ENCODE measurements around the gene POMP. TPM values are rescaled to one million over a fixed set of nuclear protein-coding genes. Genes with fewer than 3 reads are reported as not detected.
A peak's percentile ranks its signal among the peaks of the same experiment; 100 is the strongest.

Gene POMP
- polyA plus RNA-seq, 2 of the 4 experiments (the other 2 are of a cell fraction), result 105 to 111 TPM

- POLR2A ChIA-PET, result no interaction called here
These were observed 57.6 kb downstream of the POMP start for GRCh38 chr13:28716511-28716910.

GRCh38 chr13:28717170-28717569, 58.2 kb downstream of the POMP start:
- H3K4me2 ChIP-seq, result peak overlapping the region; percentile 58
- POLR2A ChIA-PET, result no interaction called here
- DNase-seq (ENCODE audit: low read depth in 1 of 2, low spot score in 1 of 2), result no peak
- TF ChIP-seq HOXB13 (CRISPR knock-in tag; IDR thresholded peaks at IDR 0.05; ENCODE audit: low read depth) (no peak), JUNB (IDR thresholded peaks at IDR 0.05) (no peak), BHLHE40 (IDR thresholded peaks at IDR 0.05; ENCODE audit: low read depth, low read length) (no peak), HMGXB4 (CRISPR knock-in tag; IDR thresholded peaks at IDR 0.05; ENCODE audit: borderline replicate concordance) (no peak), ZC3H11A (IDR thresholded peaks at IDR 0.05) (no peak), CHD4 (IDR thresholded peaks at IDR 0.05; ENCODE audit: borderline replicate concordance) (no peak), PHF8 (IDR thresholded peaks at IDR 0.05; ENCODE audit: borderline replicate concordance, low read depth) (no peak), GATA3 (IDR thresholded peaks at IDR 0.05; ENCODE audit: borderline replicate concordance) (no peak), POLR2A (IDR thresholded peaks at IDR 0.05; ENCODE audit: low read length) (no peak), HOXA7 (CRISPR knock-in tag; IDR thresholded peaks at IDR 0.05) (no peak), USF2 (IDR thresholded peaks at IDR 0.05) (no peak), KDM1A (IDR thresholded peaks at IDR 0.05; ENCODE audit: low read depth) (no peak), RCOR1 (IDR thresholded peaks at IDR 0.05; ENCODE audit: low read depth, low read length) (no peak), HEYL (CRISPR knock-in tag; IDR thresholded peaks at IDR 0.05) (no peak)
- H3K9me3 ChIP-seq, result no peaks in the 10 kb centered on the region
- H3K4me3 ChIP-seq, result no peak overlapping the region
- CTCF ChIA-PET, result interaction anchor here (0.6 to 1.6 kb wide), 2 partner anchors 30 to 44 kb away, joined by 3 to 4 read pairs; no protein-coding TSS in a partner anchor
- no peak for FAIRE-seq
- peaks cover 23% of the 10 kb centered on the region for H3K4me1 ChIP-seq
- 79% methylated on average over 3 of the region's 3 CpGs for WGBS (ENCODE audit: missing lambda C conversion rate)
- no peak for ATAC-seq
- no peak overlapping the region for H3K27ac ChIP-seq

More at GRCh38 chr13:28716511-28716910, 57.6 kb downstream of the POMP start:
- CTCF ChIA-PET, result no interaction called here
- FAIRE-seq (no peak), ATAC-seq (no peak), DNase-seq (ENCODE audit: low read depth in 1 of 2, low spot score in 1 of 2) (peak in 1 of 2 experiments; percentile 49)
- WGBS (ENCODE audit: missing lambda C conversion rate), result 23% methylated on average over 8 of the region's 8 CpGs
- no peak overlapping the region for H3K4me3 ChIP-seq
- H3K27ac ChIP-seq, result 0 out of 6 replicates have a peak overlapping the region, but pooled peaks have one; percentile 23 to 34
- H3K9me3 ChIP-seq, result no peaks in the 10 kb centered on the region
- peaks cover 23% of the 10 kb centered on the region for H3K4me1 ChIP-seq
- H3K4me2 ChIP-seq, result peak overlapping the region; percentile 58
- TF ChIP-seq NPAS2 (CRISPR knock-in tag; IDR thresholded peaks at IDR 0.05; ENCODE audit: borderline replicate concordance), result no peak
- TF ChIP-seq FOSB (CRISPR knock-in tag; IDR thresholded peaks at IDR 0.05), result no peak
- TF ChIP-seq HEYL (CRISPR knock-in tag; IDR thresholded peaks at IDR 0.05), result no peak
- TF ChIP-seq ESRRA (IDR thresholded peaks at IDR 0.05; ENCODE audit: borderline replicate concordance, low read length), result no peak
- no peak for TF ChIP-seq EHMT2 (IDR thresholded peaks at IDR 0.05; ENCODE audit: low read depth)
- TF ChIP-seq RARB (CRISPR knock-in tag; IDR thresholded peaks at IDR 0.05), result no peak
- no peak for TF ChIP-seq CHD4 (IDR thresholded peaks at IDR 0.05; ENCODE audit: borderline replicate concordance)
- TF ChIP-seq POLR2AphosphoS2 (conservative IDR thresholded peaks at IDR 0.05; ENCODE audit: low read length), result no peak
- no peak for TF ChIP-seq PBX3 (IDR thresholded peaks at IDR 0.05)
- TF ChIP-seq SMC3 (IDR thresholded peaks at IDR 0.05), result no peak
- no peak for TF ChIP-seq ZNF302 (CRISPR knock-in tag; IDR thresholded peaks at IDR 0.05)
- no peak for TF ChIP-seq TP53 (CRISPR knock-in tag; IDR thresholded peaks at IDR 0.05)
- TF ChIP-seq ZSCAN20 (CRISPR knock-in tag; IDR thresholded peaks at IDR 0.05), result no peak

Measured in A549 (cell line).